ENCODE data around the gene EVL.
A peak's percentile ranks its signal among the peaks of the same experiment; 100 is the strongest.

Gene EVL

DNA sequence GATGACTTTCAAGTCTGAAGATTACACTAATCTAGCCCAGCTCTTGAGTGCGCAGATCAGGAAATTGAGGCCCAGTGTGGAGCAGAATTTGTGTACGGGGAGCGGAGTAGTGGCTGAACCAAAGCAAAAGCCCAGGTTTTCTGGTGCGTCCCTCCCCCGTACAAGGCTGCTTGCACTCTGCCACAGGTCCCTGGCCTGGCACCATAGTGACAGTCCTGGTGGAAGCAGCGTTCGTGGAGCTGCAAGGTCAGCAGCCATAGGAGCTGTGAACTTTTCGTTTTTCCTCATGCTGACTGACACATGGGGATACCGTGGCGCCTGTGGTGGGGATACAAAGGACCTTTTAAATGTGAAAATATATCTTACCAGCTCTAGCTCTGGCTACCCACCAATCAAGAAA lies 1.7 kb downstream of the EVL start:
- DNase-seq (ENCODE audit: low spot score) = no peak

- no peak for DNase-seq (ENCODE audit: low spot score)
Observed at GRCh38 chr14:100067481-100067880, 2.3 kb downstream of the EVL start.

DNA sequence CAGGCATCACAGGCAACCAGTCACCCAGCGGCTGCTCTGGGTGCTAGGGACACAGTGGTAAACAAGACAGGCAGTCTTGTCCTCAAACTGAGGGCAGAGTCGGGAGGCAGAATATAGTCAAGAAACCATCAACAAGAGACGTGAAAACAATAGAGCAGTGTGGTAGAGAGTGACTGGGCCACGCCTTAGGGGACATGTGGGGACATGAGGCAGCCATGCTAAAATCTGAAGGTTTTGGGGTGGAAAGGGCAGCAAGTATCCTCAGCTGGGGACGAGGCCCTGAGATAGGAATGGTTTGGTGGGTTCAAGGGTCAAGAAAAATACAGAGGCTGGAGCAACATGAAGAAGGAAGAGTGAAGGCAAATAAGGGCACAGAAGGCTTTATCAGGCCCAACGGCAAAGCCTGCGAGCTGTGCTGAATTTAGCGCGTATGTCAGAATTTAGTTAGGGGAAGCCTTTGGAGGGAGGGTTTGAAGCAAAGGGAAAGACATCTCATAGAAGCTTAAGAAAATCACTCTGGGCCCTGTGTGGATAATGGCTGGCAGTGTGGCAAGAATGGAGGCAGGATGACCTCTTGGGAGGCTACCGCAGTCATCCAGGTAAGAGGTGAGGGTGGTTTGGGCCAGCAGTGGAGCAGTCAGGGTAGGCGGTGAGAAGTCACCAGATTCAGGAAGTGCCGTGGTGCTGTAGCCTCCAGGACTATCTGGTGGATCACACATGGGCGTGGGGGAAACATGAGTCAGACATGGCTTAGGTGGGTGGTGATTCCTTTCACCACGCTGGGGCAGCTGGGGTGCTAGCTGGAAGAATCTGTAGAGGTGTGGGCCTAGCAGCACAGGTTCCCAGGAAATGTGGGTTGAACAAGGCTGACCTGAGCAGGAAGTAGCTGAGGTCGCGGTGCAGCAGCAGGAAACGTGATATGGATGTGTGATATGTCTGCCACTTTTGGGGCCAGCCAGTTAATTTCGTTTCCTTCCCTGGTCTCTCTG lies 3.0 kb downstream of the EVL start:
- peak; percentile 94 for DNase-seq (ENCODE audit: low spot score)

- DNase-seq (ENCODE audit: low spot score) = no peak
Observed at GRCh38 chr14:100069161-100069800, 4.1 kb downstream of the EVL start.

DNA sequence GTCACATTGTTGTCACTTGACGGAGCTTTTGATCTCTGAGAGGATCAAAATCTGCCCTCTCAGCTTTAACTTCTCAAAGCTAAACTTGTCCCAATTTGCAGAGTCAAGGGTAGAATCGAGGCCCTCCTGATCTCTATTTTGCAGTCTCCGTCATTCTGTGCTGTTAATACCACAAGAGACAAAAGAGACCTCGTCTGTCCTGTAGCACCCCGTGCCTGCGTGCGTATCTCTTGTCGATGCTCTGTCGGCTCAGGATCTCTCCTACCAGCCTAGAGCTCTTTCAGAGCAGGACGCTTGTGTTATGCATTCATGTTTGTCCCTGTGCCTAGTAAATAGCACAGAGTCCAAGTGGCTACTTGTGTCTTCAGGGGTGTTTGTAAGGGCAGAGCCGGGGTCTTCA lies 5.1 kb downstream of the EVL start:
- DNase-seq (ENCODE audit: low spot score) = no peak

DNA sequence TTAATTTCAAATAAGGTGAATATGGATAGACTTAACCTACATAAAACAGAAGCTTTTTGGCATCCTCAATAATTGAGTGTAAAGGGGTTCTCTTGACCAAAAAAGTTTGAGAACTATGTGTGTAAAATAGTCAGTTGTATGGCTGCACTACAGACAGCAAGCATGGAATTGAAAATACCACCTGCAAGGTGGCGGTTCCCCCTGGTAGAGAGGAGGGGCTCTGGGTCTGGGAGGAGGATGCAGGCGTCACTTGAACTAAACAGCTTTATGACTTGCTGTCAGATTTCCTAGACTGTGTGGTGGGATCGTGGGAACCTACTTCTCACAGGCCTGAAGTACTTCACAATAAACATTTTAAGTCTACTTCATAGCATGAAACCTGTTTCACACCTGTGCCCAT lies 6.3 kb downstream of the EVL start:
- DNase-seq (ENCODE audit: low spot score) = no peak

- peak; percentile 70 for DNase-seq (ENCODE audit: low spot score)
Observed at GRCh38 chr14:100072783-100073346, 7.6 kb downstream of the EVL start.

- DNase-seq (ENCODE audit: low spot score) = peak; percentile 47
Observed at GRCh38 chr14:100073576-100074430, 8.6 kb downstream of the EVL start.

DNA sequence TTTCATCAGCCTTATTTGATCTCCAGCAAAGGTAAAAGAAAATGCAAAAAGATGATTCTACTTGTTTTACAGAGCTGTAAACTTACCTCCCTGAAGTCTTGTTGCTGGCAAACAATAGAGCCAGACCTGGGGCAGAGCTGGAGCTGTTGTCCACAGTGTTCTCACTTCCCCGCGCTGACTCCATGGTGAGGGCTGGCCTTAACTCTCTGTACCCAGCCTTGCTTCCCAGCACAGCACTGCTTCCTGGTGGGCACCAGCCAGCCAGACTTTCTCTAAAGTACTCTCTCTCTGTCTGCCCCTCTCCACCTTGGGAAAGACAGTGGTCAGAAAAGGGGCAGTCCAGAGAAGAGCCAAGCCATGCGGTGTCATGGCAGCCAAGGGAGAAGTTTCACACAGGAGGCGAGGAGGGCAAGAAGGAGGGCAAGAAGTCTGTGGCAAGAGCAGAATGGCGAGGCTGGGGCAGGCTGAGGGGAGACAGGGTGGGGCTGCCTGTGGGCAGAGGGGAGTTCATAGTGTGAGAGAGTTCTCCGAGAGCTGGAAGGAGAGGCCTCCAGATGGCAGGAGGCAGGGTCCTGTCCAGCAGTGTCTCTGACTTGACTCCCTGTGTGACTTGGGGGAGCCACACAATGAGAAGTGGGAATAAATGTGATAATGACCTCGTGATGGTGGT lies 9.3 kb downstream of the EVL start:
- DNase-seq (ENCODE audit: low spot score) = no peak

- no peak for DNase-seq (ENCODE audit: low spot score)
Observed at GRCh38 chr14:100075681-100076080, 10.5 kb downstream of the EVL start.

GRCh38 chr14:100076133-100076532 lies 10.9 kb downstream of the EVL start:
- peak; percentile 47 for DNase-seq (ENCODE audit: low spot score)

GRCh38 chr14:100076606-100077005 lies 11.4 kb downstream of the EVL start:
- DNase-seq (ENCODE audit: low spot score) = no peak

DNA sequence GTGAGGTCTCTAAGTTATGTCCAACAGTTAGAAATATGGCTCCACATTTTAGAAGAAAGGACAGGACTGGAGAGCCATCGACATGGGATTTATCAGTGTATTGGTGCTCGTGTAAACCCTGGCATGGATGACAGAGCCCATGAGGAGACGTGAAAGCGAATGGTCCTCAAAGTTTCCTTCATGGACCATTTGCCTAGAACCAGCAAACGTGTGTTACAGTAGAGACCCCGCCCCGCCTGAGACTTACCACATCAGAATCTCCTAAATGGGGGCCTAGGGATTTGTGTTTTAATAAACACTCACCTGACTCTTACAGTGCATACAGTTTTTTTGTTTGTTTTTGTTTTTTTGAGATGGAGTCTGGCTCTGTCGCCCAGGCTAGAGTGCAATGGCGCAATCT lies 12.2 kb downstream of the EVL start:
- DNase-seq (ENCODE audit: low spot score) = no peak

DNA sequence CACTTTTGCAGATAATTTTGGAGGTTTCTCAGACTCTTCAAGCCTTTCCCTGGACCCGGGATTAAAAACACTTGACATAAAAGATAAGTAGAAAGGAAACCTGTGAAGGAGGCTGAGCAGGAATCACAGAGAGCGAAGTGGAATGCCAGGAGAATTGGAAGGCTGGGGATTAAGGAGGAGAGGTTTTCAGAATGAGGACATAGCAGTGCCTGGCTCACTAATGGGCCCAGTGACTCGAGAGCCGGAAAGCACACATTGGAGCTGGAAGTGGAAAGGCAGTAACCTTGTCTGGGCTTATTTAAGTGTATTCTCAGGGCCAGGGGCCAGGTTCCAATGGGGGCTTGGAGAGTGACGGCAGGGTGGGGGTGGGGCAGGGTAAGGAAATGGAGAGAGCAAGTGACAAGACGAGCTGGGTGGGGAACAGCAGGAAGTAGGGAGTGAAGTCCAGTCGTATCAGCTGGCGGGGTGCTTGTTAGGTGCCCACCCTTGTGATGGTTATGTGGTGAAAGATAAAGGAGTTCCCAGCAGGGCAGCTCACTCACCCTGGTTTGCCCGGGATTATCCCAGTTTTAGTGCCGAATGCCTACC lies 13.1 kb downstream of the EVL start:
- DNase-seq (ENCODE audit: low spot score) = no peak

DNA sequence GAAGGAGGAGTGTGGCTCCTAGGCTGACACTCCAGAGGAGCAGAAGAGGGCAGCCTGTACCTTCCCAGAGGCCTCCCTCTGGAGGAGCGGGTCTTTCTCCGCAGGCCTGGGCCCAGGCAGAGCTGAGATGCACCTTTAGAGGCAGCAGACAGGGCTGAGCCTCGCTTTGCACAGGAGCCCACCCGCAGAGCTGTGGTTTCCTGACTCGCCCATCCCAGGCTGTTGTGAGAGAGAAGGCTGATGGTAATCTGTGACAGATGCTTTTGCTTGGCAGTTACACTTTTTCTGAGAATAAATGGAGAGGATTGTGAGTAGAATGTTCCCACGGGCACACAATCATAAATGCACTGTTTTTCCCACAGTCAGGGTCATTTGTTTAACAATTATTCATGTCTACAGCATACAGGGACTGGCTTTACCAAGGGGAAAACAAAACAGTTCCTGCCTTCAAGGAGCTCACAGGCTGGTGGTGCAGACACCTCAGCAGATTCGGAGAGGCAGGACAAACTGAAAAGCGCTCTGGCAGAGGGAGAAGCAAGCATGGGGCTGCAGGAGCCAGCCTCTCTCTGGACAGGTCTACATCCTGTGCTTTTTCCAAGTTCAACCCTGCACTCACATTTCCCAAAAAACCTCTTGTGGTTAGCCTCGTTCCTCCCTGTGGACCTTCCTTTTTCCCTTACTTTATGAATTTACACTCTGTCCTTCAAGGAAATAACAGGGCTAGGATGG lies 13.9 kb downstream of the EVL start:
- DNase-seq (ENCODE audit: low spot score) = peak; percentile 91

GRCh38 chr14:100079726-100080005 lies 14.4 kb downstream of the EVL start:
- DNase-seq (ENCODE audit: low spot score) = no peak

DNA sequence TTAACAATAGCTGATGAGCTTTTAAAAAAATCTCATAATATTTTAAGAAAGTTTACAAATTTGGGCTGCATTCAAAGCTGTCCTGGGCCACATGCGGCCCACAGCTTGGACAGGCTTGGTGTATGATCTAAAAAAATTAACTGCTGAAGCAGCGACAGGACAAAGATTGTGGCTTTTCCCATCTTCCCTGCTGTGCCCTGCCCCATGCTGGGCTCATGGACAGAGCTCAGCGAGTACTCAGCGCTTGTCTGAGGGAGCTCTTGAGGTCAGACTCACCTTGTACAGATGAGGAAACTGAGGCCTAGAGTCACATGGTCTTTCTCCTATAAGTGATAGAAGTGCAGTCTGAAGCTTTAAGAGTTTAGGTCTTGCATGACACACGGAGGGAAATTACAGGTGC lies 15.0 kb downstream of the EVL start:
- DNase-seq (ENCODE audit: low spot score) = no peak

DNA sequence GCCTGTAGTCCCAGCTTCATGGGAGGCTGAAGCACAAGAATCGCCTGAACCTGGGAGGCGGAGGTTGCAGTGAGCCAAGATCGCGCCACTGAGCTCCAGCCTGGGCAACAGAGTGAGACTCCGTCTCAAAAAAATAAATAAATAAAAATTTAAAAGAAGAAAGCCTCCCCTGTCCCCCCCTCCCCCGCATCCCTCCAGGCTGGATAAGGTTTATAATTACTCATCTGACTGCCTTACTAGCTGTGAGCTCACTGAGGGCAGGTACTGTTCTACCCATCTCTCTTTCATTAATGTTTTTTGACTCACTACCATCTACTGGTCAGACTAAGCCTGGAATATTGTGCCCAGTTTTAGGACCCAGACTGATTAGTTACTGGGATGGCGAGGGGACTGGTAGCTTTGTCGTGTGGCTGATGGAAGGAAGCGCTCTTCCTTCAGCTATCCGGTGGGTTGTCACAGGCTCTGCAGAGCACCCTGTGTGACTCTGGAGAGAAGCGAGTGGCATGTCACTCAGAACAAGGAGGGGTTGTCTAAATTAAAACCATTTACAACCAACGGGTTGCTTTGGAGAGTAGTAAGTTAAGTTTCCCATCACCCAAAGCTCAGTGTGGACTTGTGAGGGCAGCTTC lies 16.9 kb downstream of the EVL start:
- DNase-seq (ENCODE audit: low spot score) = no peak

GRCh38 chr14:100082723-100083122 lies 17.5 kb downstream of the EVL start:
- no peak for DNase-seq (ENCODE audit: low spot score)

DNA sequence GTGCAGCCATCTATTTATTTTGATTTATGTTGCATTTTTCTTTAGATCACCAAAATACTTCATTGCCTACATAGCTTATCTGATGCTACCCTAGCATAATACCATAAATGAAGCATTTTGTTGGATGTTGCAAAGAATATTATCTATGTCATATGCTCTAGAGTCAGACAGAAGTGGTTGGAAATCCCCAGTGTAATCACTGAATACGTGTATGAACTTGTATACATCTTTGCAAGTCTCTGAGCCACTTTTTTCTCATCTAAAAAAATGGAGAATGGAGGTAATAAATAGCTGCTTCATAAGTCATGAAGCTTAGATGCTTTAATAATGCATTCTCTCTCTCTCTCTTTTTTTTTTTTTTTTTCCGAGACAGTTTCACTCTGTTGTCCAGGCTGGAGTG lies 18.5 kb downstream of the EVL start:
- DNase-seq (ENCODE audit: low spot score) = peak; percentile 53
